HG02610 (cell line): Measurements from ENCODE around the gene ZNF598.
"Not testable (repeated sequence)": the region's sequence is repeated elsewhere in the genome, so short reads cannot be mapped to it uniquely, and the experiment has no call there.

Experiments used
- ATAC-seq: cut with Tn5 transposase; IDR thresholded peaks from one replicate; pipeline ENCODE4 v1.9.1; 2021; ENCODE audit warnings: mild to moderate bottlenecking, moderate library complexity; ENCODE audit not compliant: unreplicated experiment

The ZNF598 gene

DNA sequence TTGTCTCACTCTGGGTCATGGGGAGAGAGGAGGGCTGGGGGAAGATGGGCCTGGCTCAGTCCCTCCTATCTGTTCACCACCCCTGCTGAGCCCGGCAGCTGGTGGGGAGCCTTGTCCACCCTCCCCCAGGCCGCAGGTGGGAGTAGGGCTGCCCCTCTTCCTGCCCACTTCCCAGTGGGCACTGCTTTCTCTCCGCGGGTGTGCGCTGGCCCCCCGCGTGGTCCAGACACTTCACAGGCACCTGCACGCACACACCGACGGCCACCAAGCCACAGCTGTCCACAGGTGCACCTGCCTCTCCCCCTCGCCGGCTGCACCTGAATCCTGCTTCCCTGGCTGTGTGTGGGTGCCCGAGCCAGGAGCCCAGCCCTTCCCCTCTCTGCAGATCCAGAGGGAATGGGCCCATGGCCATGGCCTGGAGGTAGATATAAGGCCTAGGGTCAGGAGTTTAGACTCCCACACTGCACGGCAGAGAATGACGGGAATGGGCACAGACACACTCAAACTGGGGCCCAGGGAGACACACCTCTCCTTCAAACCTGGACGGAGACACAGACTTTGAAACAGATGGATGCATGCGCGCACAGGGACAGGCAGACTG lies 19.1 kb upstream of the ZNF598 start:
- no peak for ATAC-seq

DNA sequence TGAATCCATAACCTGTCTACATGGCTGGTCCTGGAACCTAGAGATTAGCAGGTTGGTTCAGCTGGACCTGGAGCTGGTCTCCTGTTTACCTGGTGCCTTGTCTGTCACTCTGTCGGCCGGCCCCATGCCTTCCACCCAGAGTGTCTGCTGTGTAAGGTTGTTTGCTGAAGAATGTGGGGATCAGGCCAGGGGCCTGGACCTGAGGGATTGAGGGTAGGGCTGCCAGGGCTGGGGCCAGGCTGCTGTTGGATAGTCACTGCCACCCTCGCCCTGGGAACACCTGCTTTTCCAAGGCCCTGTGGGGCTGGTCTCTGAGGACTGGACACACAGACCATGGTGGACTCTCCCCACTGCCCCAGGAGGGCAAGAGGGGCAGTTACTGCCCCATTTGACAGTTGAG lies 18.5 kb upstream of the ZNF598 start:
- no peak for ATAC-seq

DNA sequence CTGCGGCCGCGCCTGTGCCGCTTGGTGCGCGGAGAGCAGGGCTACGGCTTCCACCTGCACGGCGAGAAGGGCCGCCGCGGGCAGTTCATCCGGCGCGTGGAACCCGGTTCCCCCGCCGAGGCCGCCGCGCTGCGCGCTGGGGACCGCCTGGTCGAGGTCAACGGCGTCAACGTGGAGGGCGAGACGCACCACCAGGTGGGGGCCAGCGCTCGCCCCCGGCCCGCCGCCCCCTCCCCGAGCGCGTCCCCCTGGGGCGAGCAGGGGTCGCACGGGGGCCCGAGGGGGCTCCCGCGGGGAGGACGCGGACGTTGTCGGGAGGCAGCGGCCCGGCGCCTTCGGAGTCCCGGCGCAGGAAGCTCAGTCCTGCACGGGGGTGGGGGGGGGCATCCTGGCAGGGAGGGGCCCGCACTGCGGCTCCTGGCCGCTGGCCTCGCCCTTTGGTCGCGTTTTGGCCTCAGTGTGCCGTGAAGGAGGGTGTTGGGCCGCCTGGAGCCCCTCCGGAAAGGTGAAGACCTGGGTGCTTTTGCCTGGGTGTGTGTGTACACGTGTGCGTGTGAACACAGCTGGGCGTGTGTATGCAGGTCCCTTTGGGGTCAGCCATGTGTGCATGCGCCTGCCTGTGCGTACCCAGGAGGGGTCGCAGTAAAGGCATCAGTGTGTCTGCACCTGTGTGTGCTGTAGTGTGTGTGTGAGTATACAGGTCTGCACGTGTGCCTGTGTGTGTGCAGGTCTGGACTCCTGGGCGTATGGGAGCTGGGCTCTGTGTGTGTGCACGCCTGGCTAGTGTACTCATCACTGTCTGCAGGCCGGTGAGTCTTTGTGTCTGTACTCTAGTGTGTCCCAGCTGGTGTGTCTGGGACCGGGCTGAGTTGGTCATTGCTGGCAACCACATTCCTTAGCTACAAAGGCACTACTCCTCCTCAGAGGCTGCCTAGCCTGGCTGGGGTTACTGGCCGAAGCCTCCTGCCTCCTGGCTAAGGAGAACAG lies 17.7 kb upstream of the ZNF598 start:
- ATAC-seq = no peak

DNA sequence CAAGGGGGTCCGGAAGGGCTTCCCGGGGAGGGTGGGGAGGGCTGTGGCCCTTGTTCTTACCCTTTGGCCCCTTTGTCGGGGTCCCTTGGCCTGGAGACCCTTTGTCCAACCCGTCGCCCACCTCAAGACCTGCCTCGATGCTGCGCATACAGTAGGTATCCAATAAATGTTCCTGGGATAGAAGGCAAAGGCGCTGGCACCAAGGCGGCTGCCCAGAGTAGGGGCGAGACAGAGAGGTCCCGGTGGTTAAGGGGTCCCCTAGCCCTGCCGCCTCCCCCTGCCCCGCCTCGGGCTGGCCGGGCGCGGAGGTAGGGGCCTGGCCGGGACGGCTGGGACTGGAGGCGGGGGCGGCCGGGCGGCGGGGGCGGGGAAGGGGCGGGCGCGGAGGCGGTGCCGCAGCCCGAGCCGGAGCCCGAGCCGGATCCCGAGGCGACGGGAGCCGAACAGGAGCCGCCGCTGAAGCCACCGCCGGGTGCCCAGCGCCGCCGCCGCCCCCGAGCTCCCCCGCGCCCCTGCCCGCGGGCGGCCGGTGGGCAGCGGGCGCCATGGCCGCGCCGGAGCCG lies 16.9 kb upstream of the ZNF598 start, which contains the start of gene NHERF2:
TSS of gene NHERF2 (plus strand) at position 442 of the 563 bp plus-strand sequence. CDS start at position 546, 104 bp downstream.
- ATAC-seq = no peak

DNA sequence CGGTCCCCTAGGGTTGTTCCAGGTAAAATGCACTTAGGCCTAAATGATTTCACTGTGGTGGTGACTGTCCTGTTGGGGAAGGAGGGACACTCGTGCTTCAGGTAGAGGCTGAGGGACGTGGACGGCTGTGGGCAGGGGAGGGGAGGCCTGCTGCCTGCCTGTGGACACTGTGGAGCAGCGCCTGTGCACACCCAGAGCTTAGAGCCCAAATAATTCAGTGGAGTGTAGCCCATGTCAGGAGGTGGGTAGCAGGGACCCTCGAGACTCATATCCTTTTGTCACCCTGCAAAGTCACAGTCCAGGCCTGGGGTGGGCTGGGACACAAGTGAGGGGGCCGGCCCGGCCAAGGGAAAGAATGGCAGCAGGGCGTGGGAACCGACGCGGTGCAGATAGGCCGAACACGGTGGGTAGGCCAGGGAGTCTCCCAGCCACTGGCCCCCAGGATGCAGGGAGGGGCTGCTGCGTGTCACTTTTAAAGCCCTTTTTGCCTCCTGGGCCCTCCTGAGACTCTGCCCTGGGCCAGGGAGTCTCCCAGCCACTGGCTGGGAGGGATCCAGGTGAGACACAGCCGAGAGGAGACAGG lies 16.3 kb upstream of the ZNF598 start:
- no peak for ATAC-seq

DNA sequence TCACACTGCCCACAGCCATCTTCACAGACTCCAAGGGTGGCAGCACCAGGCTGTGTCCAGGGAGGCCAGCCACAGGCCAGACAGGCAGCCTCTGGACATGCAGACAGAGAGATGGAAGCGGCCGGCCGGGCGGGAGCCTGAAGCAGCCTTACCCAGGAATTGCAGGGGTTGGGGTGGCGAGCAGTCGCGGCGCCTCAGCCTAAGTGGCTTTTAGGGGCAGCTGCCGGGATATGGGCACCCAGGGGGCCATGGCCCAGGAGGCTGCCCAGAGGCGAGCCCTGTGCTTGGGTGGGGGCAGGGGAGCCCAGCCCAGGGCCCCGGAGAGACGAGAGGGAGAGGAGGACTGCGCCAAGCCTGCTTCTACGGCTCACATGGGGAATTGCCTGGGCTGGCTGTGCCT lies 15.6 kb upstream of the ZNF598 start:
- no peak for ATAC-seq

DNA sequence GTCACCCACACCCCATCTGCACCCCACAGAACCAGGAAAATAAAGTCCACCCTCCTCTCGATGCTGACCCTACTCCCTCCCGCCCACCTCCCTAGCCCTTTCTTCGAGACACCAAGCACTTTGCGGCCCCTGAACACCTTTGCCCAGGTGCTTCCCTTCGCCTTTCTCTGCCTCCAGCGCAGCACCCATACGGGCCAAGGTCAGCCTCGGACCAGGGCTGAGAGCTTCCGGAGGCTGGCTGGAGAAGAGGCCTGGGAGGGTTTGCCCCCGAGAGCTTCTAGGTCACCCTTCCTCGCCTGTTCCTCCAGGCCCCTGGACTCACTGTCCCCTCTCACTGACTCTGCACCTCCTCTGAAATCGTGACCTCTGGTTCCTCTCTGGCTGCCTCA lies 14.4 kb upstream of the ZNF598 start:
- no peak for ATAC-seq

DNA sequence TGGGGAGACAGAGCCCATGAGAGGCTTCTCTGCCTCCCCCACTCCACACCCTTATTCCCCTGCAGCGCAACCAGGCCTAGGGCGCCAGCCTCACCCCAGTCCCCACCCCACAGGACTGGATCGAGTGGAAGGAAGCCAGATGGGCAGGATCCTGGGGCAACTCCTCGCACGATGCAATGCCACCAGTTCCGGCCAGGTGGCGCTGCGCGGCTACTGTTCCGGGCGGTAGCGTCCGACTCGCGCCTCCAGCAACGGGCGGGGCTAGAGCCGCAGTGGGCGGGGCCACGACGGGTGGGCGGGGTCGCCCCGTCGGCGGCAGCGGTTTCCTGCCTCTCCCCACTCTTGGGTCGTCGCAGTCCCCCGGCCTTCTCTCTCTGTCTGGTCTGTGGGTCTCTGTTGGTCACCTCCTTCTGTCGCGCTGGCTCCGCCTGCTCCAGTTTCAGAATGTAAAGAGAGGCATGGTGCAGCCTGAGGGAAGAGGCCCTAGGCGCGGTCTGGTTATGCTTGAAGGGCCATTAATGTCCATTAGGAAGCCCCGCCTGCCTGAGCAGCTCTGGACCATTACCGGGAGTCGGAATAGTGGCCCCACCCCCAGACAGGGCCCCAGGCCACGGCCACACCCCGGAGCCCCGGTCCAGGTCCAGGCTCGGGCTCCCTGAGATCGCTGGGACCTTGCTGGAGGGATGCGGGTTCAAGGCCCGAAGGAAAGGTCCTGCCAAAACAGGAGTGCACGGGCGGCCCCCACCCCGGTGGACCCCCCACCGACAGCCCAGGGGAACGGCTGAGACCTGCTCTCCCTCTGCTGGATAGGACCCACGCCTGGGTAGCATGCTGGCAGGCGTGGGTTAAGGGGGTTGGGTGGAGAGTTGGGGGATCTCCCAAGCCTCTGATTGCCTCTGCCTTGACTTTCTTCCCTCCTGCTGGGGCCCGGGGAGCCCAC lies 13.7 kb upstream of the ZNF598 start:
- no peak for ATAC-seq

DNA sequence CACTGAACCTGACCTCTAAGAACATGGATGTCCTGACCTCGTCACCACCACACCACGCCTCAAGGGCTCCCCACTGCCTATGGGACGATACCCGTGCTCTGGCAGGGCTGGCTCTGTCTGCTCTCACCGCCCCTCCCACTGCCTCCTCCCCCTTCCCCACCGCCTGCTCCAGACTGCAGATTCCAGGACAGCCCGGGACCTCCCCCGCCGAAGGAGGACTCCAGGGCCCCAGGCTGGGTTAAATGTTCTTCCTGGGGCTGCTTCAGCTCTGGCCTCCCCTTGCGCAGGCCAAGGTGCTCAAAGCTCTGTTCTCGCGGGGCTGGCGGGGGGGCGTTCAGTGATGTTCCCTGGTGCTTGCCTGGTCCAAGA lies 13.1 kb upstream of the ZNF598 start:
- ATAC-seq = no peak

DNA sequence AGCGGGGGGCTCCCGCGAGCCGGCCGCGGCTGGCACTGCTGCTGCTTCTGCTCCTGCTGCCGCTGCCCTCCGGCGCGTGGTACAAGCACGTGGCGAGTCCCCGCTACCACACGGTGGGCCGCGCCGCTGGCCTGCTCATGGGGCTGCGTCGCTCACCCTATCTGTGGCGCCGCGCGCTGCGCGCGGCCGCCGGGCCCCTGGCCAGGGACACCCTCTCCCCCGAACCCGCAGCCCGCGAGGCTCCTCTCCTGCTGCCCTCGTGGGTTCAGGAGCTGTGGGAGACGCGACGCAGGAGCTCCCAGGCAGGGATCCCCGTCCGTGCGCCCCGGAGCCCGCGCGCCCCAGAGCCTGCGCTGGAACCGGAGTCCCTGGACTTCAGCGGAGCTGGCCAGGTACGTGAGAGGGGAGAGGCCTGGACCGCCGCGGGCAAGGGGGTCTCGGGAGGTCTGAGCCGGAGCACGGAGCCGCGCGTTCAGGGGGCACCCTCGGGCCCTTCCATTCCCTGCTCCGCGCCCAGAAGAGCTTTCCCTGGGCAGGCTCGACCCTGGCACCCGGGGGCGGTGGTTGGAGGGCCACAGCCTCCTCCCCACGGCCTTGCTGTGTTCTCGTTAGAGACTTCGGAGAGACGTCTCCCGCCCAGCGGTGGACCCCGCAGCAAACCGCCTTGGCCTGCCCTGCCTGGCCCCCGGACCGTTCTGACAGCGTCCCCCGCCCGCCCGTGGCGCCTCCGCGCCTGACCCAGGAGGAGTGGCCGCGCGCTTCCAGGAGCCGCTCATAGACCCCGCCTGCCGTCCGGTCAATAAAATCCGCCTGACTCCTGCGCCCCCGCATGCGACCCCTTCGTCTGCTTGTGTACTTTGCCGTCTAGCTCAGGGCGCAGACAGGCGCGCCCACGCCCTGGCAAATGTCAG lies 10.6 kb upstream of the ZNF598 start:
- ATAC-seq = no peak

DNA sequence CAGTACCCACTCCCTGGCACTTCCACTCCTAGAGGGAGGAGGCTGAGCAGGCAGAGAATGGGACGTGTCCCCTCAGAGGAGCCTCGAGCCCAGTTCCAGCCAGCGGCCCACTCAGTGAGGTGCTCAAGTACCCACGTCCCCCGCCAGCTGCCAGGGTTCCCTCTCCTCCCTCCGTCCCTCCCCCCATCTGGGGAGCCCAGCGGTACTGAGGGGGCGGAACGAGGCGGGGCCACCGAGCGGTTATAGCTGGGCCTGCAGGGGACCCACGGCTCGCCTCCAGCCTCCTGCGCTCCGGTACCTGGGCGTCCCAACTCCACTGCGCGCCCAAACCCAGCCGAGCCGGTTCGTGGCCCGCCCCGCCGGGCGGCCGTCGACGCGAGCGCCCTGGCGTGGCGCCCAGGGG lies 9.9 kb upstream of the ZNF598 start, which contains the start of gene NPW:
TSS of gene NPW (plus strand) at position 268 of the 403 bp plus-strand sequence.
- ATAC-seq = no peak

DNA sequence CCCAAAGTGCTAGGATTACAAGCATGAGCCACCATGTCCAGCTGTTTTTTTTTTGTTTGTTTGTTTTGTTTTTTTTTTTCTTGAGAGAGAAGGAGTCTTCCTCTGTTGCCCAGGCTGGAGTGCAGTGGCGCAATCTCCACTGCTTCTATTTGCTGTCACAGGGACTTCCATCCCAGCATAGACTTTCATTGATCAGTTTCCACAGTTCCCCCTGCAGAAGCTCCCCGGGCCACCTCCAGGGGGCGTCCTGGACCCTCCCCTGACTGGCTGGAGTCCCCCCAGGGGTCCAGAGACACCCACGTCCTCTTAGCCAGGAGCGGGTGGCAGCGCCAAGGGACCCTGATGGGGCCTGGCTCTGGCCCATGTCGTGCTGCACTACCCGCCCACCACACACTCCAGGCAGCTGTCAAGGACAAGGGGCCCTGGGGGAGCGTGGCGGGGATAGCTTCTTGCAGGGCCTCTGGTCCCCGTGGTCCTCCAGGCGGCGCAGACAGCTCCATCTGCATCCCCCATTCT lies 6.8 kb upstream of the ZNF598 start:
- no peak for ATAC-seq

DNA sequence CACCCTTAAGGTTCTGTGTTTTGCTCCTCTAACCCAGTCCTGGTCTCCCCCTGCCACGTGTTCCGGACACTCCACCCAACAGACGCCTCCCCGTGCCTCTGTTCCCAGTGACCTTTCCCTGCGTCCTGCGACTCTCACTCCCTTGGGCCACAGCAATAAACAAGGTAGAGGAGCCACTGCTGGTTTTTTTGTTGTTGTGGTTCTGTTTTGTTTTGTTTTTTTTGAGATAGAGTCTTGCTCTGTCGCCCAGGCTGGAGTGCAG lies 6.3 kb upstream of the ZNF598 start:
- no peak for ATAC-seq

DNA sequence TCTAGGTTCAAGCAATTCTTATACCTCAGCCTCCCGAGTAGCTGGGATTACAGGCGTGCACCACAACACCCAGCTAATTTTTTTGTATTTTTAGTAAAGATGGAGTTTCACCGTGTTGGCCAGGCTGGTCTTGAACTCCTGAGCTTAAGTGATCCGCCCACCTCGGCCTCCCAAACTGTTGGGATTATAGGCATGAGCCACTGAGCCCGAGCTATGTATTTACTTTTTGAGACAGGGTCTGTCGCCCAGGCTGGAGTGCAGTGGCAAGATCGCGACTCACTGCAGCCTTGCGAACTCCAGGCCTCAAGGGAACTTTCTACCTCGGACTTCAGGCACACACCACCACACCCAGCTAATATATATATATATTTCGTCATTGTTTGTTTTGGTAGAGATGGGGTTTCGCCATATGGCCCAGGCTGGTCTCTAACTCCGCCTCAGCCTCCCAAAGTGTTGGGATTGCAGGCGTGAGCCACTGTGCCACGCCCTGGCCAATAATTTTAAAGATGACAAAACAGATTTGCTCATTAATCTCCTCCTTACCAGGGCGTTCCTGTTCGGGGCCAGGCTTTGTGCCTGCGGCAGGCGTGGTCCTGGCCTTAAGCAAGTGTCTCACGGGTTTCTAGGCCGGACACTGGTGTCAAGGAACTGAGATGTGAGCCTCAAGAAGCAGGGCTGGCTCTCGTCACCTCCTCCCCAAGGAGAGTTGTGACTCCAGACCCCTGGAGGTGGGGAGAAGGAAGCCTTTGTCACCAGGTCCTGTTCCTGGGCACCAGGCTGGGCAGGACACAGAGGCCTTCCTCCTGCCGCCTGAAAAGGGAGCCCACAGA lies 5.7 kb upstream of the ZNF598 start:
- ATAC-seq = no peak

DNA sequence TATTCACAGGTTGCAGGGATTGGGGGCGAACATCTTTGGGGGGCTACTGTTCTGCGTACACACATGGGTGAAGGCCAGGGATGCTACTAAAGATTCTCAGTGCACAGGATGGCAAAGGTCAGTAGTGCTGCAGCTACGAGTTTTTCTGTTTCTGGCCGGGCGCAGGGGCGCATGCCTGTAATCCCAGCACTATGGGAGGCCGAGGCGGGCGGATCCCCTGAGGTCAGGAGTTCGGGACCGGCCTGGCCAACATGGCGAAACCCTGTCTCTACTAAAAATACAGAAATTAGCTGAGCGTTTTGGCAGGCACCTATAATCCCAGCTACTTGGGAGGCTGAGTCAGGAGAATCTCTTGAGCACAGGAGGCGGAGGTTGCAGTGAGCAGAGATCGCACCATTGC lies 3.9 kb upstream of the ZNF598 start:
- ATAC-seq = no peak

DNA sequence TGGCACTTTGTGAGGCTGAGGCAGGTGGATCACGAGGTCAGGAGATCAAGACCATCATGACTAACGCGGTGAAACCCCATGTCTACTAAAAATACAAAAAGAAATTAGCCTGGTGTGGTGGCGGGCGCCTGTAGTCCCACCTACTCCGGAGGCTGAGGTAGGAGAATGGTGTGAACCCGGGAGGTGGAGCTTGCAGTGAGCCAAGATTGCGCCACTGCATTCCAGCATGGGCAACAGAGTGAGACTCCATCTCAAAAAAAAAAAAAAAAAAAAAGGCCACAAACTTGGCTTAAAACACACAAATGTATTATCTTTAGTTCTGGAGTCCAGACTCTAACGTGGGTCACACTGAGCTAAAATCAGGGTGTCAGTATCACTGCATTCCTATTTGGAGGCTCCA lies 2.1 kb upstream of the ZNF598 start:
- not testable (repeated sequence) for ATAC-seq

DNA sequence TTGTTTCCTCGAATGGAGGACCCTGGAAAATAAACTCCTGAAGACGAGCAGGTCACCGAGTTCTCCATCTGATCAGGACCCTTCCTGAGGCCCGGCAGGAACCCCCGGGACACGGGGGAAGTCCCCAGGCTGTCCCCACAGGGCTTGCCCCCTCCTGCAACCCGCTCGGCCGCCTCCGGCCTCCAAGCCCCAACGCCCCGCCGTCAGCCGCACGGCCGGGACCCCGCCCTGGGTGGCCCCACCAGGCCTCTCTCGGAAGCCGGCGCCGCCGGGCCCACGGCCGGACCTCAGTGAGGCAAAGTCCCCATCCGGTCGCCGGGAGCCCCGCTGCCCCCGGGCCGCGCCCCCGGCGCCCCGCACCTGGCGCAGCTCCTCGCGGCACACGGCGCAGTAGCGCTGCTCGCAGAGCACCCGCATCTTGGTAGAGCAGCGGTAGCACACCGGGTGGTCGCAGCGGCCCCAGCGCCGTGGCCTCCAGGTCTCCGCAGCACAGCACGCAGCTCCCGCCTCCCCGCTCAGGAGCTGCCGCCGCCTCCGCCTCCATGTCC lies 383 bp downstream of the ZNF598 start:
- ATAC-seq = peak; percentile 23

DNA sequence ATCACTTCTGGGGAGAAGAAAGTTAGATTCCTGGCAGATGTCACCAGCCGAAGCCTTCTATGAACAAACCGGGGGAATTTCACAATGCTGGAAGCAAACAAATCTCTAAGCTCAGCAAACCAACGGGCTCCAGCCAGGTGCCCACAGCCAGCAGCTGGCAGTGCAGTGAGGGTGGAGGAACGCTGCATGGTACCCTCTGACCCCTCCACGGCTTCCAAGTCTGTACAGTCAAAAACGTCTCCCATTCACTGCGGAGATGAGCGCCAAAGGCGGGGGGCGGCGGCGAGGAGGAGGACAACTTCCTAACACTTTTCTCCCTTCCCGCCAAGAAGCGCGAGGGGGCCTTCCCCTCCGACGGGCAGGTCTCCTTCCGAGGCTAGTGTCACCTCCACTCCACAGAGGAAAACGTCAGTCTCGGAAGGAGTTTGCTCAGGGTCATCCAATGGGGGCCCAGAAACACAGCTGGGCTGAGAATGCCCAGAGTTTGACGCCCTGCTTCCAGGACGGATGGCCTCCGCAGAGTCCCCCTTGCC lies 924 bp downstream of the ZNF598 start:
- ATAC-seq = no peak
